CD4-positive, alpha-beta T cell treated with Interleukin-15 for 1 hour (primary cell): ENCODE data around the gene TSPEAR.

ENCODE experiments used
- DNase-seq: peaks from one replicate; pipeline ENCODE4 v3.0.0-alpha.2; 2020

The TSPEAR gene

GRCh38 chr21:44711327-44712202, at the start of gene TSPEAR:
TSS of gene TSPEAR (minus strand) at chr21:44711572. CDS start at chr21:44711514, 58 bp downstream.
- DNase-seq: no peak

DNA sequence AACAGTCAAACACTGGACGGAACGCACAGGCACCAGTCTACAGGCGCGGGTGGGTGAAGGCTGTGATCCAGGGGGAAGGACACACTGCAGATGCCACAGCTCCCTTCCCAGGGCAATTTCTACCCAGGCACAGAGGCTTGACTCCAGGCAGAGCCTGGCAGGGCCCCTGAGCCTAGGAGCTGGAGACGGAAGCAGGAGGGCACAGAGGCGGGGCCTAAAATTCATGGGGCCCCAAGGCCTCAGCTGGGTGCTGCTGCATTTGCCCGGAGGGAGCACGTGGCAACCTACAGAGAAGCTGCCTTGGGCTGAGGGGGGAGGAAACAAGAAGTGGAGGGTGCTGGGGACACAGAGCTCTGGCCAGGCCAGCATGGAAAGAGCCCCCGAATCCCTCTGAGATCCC, 49.0 kb upstream of the TSPEAR start:
- no peak for DNase-seq

DNA sequence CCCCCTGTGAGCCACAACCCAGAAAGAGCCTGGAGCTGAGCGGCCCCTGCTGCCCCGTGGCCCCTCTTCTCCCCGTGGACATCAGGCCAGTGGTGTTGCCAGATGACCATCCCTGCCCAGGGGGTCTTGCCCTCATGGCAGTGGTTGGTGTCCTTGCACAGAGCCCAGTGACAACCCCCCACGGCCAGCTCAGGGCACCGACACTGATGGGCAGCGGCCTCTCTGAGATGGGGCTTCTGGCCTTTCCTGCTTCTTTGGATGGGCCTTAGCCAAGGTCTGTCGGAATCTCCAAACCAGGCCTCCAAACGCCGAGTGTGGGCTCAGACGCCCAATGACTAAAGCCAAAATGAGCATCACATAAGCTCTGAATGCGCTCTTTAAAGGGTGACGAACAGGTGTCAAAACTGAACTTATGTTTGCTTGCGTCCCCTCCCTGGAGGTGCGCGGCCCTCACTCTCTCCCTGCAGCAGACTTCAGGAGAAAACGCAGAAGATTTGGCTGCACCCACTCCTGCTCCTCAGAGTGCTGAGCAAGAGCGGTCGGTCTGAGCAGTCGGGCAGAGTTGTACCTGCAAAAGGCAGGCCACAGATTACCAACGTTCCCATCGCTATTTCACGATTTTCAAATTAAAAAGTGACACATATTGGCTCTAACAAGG, 48.4 kb upstream of the TSPEAR start:
- DNase-seq: no peak

DNA sequence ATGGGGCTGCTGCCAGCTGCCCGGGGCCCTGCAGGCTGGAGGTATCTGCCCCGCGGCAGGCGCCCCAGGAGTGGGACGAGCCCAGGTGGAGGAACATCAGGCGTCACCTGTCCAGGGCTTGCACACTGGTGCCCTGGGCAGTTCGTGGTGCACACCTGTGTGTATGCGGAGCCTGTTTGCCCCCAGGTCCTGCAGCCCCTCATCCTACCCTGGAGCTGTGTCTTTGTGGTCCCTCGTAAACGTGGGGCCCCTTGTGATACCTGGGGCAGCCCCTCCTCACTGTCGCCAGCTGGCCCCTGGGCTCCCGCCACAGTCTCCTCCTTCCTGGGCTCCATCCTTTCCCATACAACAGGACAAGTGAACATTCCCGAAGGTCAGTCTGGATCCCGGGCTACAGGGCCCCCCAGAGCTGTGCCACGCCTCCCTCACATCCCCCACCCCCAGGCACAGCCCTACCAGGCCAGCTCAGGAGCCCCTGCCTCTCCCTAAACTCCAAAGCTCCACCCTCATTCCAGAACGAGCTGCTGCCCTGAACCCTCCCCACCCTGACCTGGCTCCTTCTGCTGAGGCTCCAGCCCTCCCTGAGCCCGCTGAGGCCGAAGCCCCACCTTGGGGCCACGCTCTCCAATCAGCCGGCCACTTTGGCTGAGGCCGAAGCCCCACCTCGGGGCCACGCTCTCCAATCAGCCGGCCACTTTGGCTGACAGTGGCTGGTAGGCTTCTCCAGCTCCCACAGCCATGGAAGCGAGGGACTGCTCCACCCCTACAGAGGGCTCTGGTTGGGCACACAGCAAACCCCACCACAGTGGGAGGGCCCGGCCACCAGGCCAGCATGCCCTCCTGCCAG, 47.6 kb upstream of the TSPEAR start:
- DNase-seq: no peak

DNA sequence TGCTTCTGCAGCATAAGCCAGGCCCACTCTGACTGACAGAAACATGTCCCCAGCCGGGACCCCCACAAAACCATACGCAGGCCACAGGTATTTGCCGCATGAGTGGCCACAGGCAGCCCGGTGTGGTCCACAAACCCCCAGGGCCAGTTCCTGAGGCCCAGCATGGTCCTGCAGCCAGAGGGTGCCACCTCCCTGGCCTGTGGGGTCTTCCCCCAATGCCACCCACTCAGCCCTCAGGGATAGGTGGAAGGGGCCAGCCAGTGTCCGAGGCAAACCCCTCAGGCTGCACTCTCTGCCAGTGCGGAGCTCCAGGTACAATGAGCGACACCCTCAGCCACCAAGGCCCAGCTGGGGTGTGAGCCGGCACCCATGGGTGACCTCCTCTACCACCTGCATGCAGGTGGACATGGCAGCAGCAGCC, 46.8 kb upstream of the TSPEAR start:
- no peak for DNase-seq

DNA sequence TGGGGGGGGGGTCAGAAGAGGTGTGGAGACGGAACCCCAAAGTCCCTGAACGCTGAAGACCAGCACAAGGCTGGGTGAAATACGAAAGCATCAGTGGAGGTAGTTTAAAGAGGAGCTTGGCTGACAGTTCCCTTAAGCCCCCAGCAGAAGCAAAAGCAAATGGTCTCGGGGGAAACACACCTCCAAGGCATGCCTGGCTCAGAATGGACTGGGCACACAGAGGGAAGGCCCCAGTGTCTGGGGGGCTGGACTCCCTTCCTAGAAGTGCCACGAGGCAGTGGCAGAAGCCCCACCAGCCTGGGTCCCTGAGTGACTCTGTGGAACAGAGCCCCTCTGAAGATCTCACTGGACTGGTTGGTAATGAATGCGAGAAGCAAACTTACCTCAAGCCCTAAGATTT, 46.4 kb upstream of the TSPEAR start:
- DNase-seq: no peak

- no peak for DNase-seq
Measured at GRCh38 chr21:44756423-44757185, 45.2 kb upstream of the TSPEAR start.

DNA sequence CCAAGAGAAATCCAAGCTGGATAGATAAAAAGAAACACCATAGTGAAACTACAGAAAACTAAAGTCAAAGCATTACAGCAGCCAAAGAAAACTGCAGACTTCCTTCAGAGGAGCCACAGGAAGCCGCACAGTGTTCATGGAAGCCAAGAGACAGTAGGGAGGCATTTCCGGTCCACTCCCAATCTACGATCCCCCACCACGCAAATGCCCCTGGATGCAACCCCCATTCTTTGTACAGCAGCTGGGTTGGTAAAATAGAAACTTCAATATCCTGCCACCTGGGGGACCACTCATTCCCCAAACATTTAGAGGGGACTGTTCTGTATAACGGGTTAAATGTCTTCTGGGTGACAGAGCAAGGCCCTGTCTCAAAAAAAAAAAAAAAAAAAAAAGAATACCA, 43.9 kb upstream of the TSPEAR start:
- no peak for DNase-seq

- DNase-seq: no peak
Measured at GRCh38 chr21:44753357-44753756, 42.0 kb upstream of the TSPEAR start.

GRCh38 chr21:44752671-44753235, 41.4 kb upstream of the TSPEAR start:
- no peak for DNase-seq

DNA sequence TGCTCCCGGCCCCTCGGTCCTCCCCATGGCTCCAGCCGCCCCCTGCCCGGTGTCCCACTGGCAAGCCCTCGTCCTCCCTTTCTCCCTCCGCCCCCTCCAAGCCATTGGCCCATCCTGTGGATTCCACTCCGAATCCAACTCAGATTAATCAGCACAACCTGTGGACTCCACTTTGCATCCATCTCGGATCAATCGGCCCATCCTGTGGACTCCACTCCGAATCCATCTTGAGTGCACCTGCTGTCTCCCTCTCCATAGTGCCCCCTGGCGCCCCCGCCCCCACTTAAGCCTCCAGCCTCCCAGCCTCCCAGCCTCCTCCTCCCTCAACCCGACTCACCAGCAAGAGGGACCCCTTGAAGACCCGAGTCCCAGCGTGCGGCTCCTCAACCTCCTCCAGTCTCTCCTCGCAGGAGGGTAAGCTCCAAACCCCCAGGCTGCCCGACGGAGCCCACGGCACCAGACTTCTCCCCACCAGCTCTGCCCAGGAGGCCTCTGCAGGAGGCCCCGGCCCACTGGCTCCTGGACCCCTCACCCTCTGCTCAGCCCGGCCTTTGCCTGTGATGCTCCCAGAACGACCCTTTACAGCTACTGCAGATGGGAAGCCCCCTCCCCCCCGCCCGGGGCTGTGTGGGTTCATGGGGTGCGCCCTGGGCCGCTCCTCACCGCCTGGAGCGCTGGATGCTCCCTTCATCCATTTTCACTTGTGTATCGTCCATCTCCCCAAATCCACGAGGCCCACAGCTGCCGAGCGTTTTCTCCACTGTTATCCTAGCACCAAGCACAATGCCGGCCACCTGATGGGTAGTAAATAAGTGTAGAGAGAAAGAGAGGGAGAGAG, 40.6 kb upstream of the TSPEAR start:
- DNase-seq: peak; percentile 11

DNA sequence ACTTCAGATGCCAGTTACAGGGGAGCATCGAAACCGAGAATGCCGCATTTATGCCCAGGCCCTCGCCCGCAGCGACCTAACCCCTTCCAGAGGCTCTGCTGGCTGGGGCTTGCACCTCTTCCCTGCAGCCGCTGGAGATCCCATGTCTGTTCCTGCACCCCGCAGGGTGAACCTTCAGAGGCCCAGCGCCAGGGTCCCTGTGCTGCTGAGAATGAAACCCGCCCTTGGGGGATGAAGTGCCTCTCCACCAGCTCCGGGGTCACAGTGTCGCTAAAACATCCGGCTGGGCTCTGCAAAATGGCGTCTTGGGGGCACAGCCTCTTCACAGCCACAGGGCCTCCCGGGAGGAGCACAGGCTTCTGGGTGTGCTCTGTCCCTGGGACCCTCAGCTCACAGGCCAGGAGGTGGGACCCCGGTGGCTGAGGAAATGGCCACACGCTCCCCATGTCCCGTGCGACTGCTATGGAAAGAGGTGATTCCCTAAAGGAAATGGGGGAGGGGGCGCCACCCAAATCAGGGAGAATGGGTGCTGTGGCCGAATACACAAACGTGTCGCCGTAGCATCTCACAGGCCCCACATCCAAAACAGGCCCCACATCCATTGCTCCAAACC, 39.9 kb upstream of the TSPEAR start:
- peak; percentile 10 for DNase-seq

DNA sequence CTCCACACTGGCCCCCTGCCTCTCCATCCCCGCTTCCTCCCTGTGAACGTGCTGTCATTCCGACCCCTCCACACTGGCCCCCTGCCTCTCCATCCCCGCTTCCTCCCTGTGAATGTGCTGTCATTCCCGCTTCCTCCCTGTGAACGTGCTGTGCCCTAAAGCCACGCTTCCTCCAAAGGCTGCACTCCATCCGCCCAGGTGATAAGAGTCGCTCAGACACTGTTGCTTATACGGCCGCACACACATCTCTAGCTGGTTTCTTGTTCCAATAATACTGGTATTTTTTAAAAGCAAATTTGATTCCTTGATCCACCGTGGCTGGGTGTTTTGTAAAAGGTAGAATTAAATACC, 39.3 kb upstream of the TSPEAR start:
- DNase-seq: no peak

GRCh38 chr21:44749759-44750674, 38.6 kb upstream of the TSPEAR start:
- DNase-seq: no peak

DNA sequence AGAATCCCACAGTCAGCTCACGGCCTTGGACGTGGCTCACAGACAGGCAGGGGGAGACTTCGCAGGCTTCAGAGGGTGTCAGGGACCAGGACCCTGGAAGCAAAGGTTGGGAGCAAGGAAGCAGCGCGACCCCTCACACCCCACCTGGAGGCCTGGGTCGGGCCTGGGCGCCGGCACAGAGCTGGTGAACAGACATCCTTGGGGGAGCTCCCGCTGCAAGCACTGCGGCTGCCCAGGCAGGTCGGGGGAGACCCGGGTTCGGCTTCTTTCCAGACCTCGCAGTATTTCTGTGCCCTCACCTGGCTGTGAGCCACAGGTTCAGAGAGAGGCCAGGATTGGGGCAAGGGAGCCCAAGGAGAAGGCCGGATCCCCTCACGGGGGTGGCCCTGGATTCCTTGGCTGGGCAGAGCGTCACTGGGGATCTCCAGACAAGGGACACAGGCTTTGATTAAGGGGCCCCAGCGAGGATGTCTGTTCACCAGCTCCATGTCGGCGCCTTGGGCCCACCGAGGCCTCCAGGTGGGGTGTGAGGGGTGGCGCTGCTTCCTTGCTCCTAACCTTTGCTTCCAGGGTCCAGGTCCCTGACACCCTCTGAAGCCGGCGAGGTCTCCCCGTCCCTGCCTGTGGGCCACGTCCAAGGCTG, 37.9 kb upstream of the TSPEAR start:
- DNase-seq: no peak

DNA sequence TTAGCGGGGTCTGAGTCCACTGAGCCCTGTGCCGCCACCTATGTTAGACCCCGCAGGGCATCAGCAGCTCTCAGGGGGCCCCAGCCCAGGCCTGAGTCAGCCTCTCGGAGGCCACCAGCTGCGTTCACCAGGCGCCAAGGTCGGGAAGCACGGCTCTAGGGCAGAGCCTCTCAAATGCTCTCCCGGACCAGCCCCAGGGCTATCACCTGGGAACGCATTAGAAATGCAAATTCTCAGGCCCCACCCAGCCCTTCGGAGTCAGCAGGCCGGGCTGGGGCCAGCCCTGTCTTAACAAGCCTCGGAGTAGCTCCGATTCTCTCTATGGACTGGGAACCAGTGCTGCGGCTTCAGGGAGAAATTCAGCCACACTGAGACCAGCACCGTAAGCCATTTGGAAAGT, 37.2 kb upstream of the TSPEAR start:
- no peak for DNase-seq

DNA sequence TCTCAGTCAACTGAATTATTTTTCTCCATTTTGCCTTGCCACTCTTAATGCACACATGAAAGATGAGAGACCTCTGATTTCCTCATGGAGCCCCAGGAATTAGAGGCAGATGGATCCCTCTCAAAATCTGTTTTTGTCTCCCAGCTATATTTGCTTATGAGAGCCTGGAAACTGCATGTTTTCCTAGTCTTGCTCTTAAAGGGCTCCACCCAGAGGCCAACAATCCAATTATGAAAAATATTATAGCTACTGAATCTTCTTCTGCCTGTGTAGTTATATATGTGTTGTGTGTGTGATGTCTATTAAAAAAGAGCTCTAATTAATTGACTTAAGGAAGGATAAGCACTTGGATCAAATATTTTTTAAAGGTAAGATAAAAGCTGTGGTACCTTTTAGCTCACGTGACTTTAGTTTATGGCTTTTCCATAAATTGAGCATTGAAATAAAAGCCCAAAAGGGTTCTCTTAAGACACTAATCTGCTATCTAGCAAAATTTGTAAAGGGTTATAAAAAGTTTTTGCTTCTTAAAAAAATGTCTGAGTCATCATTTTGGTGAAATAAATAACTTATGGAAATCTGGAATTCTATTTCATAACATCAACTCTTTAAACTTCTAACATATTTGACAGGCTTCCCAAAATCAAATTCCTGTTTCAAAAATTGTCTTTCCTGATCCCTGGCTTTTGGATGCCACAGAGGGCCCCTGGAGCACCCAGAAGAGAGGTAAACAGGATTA, 31.2 kb upstream of the TSPEAR start:
- no peak for DNase-seq

DNA sequence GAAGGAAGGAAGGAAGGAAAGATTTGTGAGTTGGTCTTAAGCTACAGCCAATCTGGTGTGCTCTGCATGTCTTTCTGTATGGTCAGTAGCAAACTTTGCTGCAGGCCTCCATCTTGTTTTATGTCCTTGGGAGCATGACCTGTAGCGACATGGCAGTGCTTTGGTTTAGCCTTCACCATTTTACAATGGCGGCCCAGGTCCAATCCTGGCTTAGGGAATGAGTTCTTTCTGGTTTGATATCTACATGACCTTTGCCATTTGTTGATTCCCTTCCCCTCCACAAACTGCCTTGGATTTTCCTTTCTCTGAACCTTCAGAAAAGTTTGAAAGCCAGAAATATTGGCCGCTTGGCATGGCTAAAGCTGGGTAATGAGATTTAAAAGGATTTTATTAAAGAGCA, 30.5 kb upstream of the TSPEAR start:
- no peak for DNase-seq

- DNase-seq: no peak
Measured at GRCh38 chr21:44740742-44741141, 29.4 kb upstream of the TSPEAR start.
